GM12874 (cell line): Measurements from ENCODE around the gene KRR1.

Source experiments
- TF ChIP-seq, protein P1 (sequence below): IDR thresholded peaks from 2 replicates; pipeline ENCODE4 v1.5.1; 2011; ENCODE audit warnings: low read depth, mild to moderate bottlenecking, control low read depth, low read length, moderate library complexity; ENCODE audit not compliant: insufficient read depth

KRR1 gene

DNA sequence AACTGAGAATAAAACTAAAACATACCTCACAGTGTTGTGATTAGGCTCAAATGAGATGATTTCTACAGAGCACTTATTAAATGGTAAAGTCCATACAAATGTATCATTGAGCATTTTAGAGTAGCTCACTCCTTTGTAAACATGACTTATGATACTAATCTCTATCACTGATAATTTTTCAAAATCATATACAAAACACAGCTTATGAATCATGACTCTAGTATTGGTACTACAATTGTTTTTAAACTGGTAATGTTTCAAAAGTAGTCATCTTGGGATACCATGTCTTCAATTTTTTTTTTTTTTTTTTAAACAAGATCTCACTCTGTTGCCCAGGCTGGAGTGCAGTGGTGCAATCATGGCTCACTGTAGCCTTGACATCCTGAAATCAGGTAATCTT is 40.1 kb upstream of the KRR1 start:
- TF ChIP-seq, protein P1, sequence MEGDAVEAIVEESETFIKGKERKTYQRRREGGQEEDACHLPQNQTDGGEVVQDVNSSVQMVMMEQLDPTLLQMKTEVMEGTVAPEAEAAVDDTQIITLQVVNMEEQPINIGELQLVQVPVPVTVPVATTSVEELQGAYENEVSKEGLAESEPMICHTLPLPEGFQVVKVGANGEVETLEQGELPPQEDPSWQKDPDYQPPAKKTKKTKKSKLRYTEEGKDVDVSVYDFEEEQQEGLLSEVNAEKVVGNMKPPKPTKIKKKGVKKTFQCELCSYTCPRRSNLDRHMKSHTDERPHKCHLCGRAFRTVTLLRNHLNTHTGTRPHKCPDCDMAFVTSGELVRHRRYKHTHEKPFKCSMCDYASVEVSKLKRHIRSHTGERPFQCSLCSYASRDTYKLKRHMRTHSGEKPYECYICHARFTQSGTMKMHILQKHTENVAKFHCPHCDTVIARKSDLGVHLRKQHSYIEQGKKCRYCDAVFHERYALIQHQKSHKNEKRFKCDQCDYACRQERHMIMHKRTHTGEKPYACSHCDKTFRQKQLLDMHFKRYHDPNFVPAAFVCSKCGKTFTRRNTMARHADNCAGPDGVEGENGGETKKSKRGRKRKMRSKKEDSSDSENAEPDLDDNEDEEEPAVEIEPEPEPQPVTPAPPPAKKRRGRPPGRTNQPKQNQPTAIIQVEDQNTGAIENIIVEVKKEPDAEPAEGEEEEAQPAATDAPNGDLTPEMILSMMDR, result no peak

DNA sequence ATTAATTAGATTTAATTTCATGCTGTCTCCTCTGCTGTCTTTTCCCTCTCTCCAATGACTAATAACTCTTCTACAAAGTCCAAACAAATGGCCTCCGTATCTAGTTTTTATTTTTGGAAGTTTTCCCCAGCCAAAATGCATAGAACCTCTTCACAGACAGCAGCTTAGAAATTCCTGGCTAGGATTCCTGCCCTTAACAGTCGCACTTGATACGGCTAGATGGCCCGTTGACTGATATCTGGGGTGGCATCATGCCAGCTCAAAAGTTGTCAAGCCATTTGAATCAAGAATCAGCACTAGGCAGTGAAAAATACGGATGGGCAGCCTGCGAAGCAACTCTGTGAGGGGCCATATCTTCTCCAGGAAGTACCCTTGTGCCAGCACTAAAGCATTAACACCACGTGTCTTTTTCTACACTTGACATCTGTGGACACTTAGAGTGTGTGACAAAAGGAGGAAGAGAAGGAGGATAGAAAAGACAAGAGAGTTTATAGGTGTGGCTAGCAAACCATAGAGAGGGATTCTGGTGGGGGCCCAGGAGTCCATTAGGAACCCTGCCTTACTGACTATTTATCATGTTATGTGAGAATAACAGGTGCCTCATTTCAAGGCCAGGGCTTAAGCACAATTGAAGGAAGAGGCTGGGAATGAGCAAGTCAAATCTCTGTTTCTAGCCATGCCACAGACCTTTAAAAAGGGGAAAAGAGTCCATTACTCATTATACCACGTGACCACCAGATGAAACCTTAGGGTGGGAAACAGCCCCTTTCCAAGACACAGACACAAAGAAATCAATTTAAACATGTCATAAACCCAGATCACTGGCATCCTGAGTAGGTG is 39.2 kb upstream of the KRR1 start:
- TF ChIP-seq, protein P1, result no peak

DNA sequence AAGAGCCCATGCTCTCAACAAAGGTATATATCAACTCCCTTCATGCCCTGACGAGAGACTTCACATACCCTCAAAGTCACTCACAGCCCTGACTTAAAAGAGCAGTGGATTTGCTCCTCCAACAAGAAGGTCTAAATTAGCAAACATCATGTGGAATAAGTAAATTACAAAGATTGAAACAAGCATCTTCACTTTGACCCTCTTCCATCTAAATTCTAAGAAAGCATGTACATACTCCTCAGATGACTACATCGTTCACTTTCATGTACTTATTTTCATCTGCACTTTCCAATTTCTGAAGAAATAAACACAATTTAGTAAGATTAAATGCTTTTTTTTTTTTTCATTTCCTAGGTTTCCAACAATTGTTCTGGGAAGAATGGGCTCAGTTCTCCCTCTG is 38.6 kb upstream of the KRR1 start:
- TF ChIP-seq, protein P1, result no peak

DNA sequence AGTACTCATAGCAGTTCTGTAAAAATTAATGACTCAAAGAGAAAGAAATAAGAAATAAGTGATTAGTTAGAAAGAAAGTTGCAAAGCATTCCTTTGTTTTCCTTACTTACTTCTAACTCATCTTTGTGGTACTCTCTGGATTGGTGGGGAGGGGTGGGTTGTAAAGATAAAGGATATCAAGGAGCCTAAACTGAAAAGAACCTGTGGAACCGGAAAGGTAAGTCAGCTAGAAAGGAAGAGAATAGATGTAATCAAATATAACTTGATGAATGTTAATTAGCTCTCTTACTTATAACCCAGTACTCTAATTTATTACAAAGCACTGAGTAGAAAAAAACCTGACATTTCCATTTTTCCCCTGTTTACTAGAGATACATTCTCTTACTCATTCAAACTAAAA is 37.5 kb upstream of the KRR1 start:
- TF ChIP-seq, protein P1, result no peak

DNA sequence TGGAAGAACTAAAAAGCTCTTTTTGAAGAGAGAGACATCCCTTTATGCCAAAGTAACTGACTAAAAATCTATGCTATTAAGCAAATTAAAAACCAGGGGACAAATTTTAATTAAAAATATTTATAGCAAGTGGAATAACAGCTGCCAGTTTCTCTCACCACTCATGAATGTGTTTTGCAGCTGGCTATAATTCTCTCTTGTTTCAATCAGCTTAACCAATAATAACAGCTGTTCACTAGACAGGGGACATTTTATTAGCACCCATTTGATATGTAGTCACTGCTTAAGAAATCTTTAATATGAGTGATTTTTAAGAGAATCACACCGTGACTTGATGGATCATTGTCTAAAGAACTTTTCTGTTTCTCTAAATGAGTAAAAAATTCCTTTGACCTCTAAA is 34.2 kb upstream of the KRR1 start:
- TF ChIP-seq, protein P1, result no peak

DNA sequence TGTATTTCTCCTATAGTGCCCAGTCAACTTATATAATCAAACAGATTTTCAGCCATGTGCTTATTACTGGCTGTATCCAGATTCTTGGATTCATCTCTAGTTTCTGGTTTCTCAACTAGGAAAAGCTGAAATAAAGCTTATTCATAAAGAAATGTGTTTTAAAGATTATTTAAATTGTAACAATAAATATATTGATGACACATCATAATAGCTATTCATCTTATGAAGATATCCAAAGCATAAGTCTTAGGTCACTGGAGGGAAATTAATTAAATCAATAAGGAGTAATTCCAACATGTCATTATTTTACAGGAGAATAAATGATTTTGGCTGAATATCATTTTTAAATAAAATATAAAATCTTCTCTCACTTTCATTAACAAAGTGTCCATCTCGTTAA is 32.1 kb upstream of the KRR1 start:
- TF ChIP-seq, protein P1, result no peak

DNA sequence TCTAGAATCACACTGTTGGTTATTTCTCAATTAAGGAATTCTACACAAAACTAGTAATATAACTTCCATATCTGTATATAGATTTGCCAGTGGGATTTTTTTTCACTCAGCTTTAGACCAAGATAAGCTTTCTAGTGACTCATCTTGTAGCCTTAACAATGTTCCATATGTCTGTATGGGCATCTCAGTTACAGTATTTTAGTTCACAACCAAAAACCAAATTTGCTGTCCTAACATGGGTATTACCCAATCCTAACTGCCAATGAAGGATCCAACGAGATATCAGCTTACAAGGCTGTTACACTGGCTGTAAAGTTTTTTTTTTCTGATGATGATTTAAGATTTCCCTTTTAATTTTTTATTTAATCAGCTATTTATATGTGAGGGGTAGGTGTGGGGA is 31.5 kb upstream of the KRR1 start:
- TF ChIP-seq, protein P1, result no peak
